Testis (tissue), 2 donors: ENCODE results near the gene PRRT3.

Source experiments
- POLR2A ChIP-seq: fragments of 450-650 bp; IDR thresholded peaks from one replicate; pipeline ENCODE4 v1.6.1; 2017; ENCODE audit warnings: antibody characterized with exemption, mild to moderate bottlenecking, moderate library complexity
- TF ChIP-seq, protein P1 (sequence below), 3 experiments: fragments of 450-650 bp in 2 of 3; fragments of 200-600 bp in 1 of 3; sonication (generic) in 1 of 3; IDR thresholded peaks; one replicate each; pipeline ENCODE4 v1.5.1; 2016 to 2019; ENCODE audit warnings: antibody characterized with exemption in 3 of 3, mild to moderate bottlenecking in 2 of 3, moderate library complexity in 1 of 3

DNA sequence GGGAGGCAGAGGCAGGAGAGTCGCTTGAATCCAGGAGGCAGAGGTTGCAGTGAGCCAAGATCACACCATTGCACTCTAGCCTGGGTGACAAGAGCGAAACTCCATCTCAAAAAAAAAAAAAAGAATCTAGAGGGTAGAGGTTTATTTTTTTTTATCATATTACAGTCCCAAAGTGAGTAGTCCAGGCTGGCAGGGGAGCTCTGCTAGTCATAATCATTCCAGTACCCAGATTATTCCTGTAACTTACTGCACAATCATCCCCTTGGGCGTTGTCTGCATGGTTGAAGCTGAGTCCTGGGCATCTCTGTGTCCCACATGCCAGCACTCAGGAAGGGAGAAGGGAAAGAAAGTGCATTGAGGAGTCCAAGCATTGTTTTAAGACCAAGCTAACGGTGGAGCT, 10.0 kb downstream of the PRRT3 start:
- TF ChIP-seq, protein P1, sequence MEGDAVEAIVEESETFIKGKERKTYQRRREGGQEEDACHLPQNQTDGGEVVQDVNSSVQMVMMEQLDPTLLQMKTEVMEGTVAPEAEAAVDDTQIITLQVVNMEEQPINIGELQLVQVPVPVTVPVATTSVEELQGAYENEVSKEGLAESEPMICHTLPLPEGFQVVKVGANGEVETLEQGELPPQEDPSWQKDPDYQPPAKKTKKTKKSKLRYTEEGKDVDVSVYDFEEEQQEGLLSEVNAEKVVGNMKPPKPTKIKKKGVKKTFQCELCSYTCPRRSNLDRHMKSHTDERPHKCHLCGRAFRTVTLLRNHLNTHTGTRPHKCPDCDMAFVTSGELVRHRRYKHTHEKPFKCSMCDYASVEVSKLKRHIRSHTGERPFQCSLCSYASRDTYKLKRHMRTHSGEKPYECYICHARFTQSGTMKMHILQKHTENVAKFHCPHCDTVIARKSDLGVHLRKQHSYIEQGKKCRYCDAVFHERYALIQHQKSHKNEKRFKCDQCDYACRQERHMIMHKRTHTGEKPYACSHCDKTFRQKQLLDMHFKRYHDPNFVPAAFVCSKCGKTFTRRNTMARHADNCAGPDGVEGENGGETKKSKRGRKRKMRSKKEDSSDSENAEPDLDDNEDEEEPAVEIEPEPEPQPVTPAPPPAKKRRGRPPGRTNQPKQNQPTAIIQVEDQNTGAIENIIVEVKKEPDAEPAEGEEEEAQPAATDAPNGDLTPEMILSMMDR (IDR thresholded peaks at IDR 0.05), result no peak
- TF ChIP-seq POLR2A, result no peak
